Esophagus squamous epithelium (tissue), 4 donors: ENCODE data around the gene KPTN.

ENCODE experiments used
- CTCF ChIP-seq, 6 experiments: fragments of 450-650 bp in 4 of 6; fragments of 200-600 bp in 2 of 6; sonication (generic) in 2 of 6; IDR thresholded peaks; one replicate each; pipeline ENCODE4 v1.5.1; 2016 to 2019; ENCODE audit warnings: antibody characterized with exemption in 6 of 6, mild to moderate bottlenecking in 4 of 6, moderate library complexity in 4 of 6
- POLR2A ChIP-seq, 4 donors: fragments of 450-650 bp; IDR thresholded peaks; one replicate each; pipeline ENCODE4 v1.6.1; 2017; ENCODE audit warnings: antibody characterized with exemption in 4 of 4, mild to moderate bottlenecking in 4 of 4, moderate library complexity in 3 of 4

DNA sequence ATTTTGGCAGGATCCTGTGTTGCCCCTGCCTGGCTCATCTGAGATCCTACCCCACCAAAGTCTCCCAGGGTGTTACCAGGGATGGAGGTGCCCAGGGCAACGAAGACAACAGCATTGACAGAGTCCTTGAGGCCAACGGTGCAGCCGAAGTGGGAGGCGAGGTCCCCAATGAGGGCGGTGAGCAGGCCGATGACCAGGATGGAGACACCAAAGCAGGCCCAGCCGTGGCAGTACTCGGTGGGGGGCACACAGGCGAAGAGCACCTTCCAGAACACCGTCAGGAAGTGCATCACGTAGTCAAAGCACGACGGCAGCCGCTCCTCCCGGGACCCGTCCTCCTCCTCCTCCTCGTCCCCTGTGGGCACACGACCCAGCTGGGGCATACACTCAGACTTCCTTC, 51.9 kb downstream of the KPTN start:
- no peak for TF ChIP-seq CTCF (IDR thresholded peaks at IDR 0.05)
- no peak for TF ChIP-seq POLR2A (IDR thresholded peaks at IDR 0.05)
